SK-N-DZ (cell line): ENCODE results near the gene BORCS6.

Experiments used
- DNase-seq: peaks from one replicate; pipeline ENCODE4 v3.0.0-alpha.2; 2015; ENCODE audit warnings: low spot score

BORCS6 gene

GRCh38 chr17:8143581-8144400 is 46.2 kb downstream of the BORCS6 start:
- no peak for DNase-seq

GRCh38 chr17:8142887-8143580 is 46.9 kb downstream of the BORCS6 start:
- DNase-seq: no peak

- no peak for DNase-seq
These were observed 47.7 kb downstream of the BORCS6 start for GRCh38 chr17:8142158-8142886.

GRCh38 chr17:8141741-8142140 is 48.2 kb downstream of the BORCS6 start:
- no peak for DNase-seq

- DNase-seq: no peak
These were observed 48.9 kb downstream of the BORCS6 start for GRCh38 chr17:8141045-8141444.

- no peak for DNase-seq
These were observed 49.6 kb downstream of the BORCS6 start for GRCh38 chr17:8140065-8141029.

GRCh38 chr17:8138672-8139371 is 51.2 kb downstream of the BORCS6 start:
- peak; percentile 99 for DNase-seq

GRCh38 chr17:8138374-8138671 is 51.7 kb downstream of the BORCS6 start:
- DNase-seq: no peak
